Measurements from ENCODE around the gene RFX2. TPM values are rescaled to one million over a fixed set of nuclear protein-coding genes. Genes with fewer than 3 reads are reported as not detected.
"Not testable (repeated sequence)": the region's sequence is repeated elsewhere in the genome, so short reads cannot be mapped to it uniquely, and the experiment has no call there.

The RFX2 gene
- total RNA-seq, 2 donors from 2014 or later: 10.5 to 11.5 TPM

- intact Hi-C loops (cut with DNase I): no loop called here
- no peak for DNase-seq
- peak in 1 of 2 donors; percentile 13 for ATAC-seq
Measured at GRCh38 chr19:5990289-5990797, 120.0 kb downstream of the RFX2 start.

GRCh38 chr19:5989388-5990074, 120.8 kb downstream of the RFX2 start:
- ATAC-seq (no peak), DNase-seq (no peak)
- intact Hi-C loops (cut with DNase I): loop anchor here in 1 of 2 donors (5.0 kb wide), 1 partner anchor 33 kb away; no protein-coding TSS in a partner anchor

GRCh38 chr19:5988517-5989387, 121.5 kb downstream of the RFX2 start:
- ATAC-seq: no peak
- intact Hi-C loops (cut with DNase I): loop anchor here in 1 of 2 donors (5.0 kb wide), 1 partner anchor 34 kb away; no protein-coding TSS in a partner anchor
- DNase-seq: no peak

GRCh38 chr19:5987077-5987818, 123.1 kb downstream of the RFX2 start:
- DNase-seq (peak; percentile 76), ATAC-seq (peak; percentile 21 to 44)
- intact Hi-C loops (cut with DNase I): loop anchor here in 1 of 2 donors (5.0 kb wide), 1 partner anchor 35 kb away; no protein-coding TSS in a partner anchor

- intact Hi-C loops (cut with DNase I): loop anchor here in 1 of 2 donors (5.0 kb wide), 1 partner anchor 36 kb away; no protein-coding TSS in a partner anchor
- not testable (repeated sequence) for ATAC-seq, DNase-seq
Measured at GRCh38 chr19:5985837-5986236, 124.5 kb downstream of the RFX2 start.

GRCh38 chr19:5985098-5985783, 125.1 kb downstream of the RFX2 start:
- peak; percentile 51 to 75 for ATAC-seq
- intact Hi-C loops (cut with DNase I): loop anchor here in 1 of 2 donors (5.0 kb wide), 1 partner anchor 37 kb away; no protein-coding TSS in a partner anchor

GRCh38 chr19:5984600-5984999, 125.7 kb downstream of the RFX2 start:
- intact Hi-C loops (cut with DNase I): no loop called here
- DNase-seq (no peak), ATAC-seq (no peak)

More at GRCh38 chr19:5985098-5985783, 125.1 kb downstream of the RFX2 start:
- no peak for DNase-seq

- intact Hi-C loops (cut with DNase I): no loop called here
- DNase-seq (no peak), ATAC-seq (no peak)
Measured at GRCh38 chr19:5983367-5983955, 126.8 kb downstream of the RFX2 start.

GRCh38 chr19:5978606-5979552, 131.4 kb downstream of the RFX2 start:
- ATAC-seq: peak in 1 of 2 donors; percentile 2
- no peak for DNase-seq
- intact Hi-C loops (cut with DNase I): loop anchor here in 1 of 2 donors (10.0 kb wide), 1 partner anchor 174 kb away; the partner anchor contains the start of gene NRTN

GRCh38 chr19:5977785-5978605, 132.3 kb downstream of the RFX2 start, which contains the start of gene RANBP3:
TSS of gene RANBP3 (minus strand) at chr19:5978140. CDS start at chr19:5978082, 58 bp downstream.
- intact Hi-C loops (cut with DNase I): loop anchor here in 1 of 2 donors (10.0 kb wide), 1 partner anchor 173 kb away; the partner anchor contains the start of gene NRTN
- ATAC-seq (peak; percentile 98 to 99), DNase-seq (peak; percentile 100)

- ATAC-seq (peak in 1 of 2 donors; percentile 20), DNase-seq (no peak)
- intact Hi-C loops (cut with DNase I): loop anchor here in 1 of 2 donors (10.0 kb wide), 1 partner anchor 173 kb away; the partner anchor contains the start of gene NRTN
Measured at GRCh38 chr19:5977222-5977784, 133.0 kb downstream of the RFX2 start.

- DNase-seq (no peak), ATAC-seq (no peak)
- intact Hi-C loops (cut with DNase I): loop anchor here in 1 of 2 donors (10.0 kb wide), 1 partner anchor 172 kb away; the partner anchor contains the start of gene NRTN
Measured at GRCh38 chr19:5976768-5977167, 133.5 kb downstream of the RFX2 start.

- DNase-seq: no peak
- intact Hi-C loops (cut with DNase I): loop anchor here in 1 of 2 donors (10.0 kb wide), 1 partner anchor 171 kb away; the partner anchor contains the start of gene NRTN
Measured at GRCh38 chr19:5975388-5975728, 134.9 kb downstream of the RFX2 start.

GRCh38 chr19:5974721-5975387, 135.4 kb downstream of the RFX2 start:
- intact Hi-C loops (cut with DNase I): loop anchor here in 1 of 2 donors (10.0 kb wide), 1 partner anchor 170 kb away; the partner anchor contains the start of gene NRTN
- DNase-seq (no peak), ATAC-seq (no peak)

More at GRCh38 chr19:5975388-5975728, 134.9 kb downstream of the RFX2 start:
- no peak for ATAC-seq
